ENCODE results near the gene PRDM2.

PRDM2 gene

GRCh38 chr1:13751985-13752384, 52.0 kb downstream of the PRDM2 start:
- peaks cover 14% of the 10 kb centered on the region for H3K4me1 ChIP-seq (ENCODE audit: control insufficient read depth, insufficient read depth, low read length)
- H3K4me3 ChIP-seq (ENCODE audit: low read length): no peak overlapping the region
- no peaks in the 10 kb centered on the region for H3K27me3 ChIP-seq (ENCODE audit: control insufficient read depth, insufficient read depth, low read length)
- no peak overlapping the region for H3K27ac ChIP-seq (ENCODE audit: low read depth, low read length)
- no peaks in the 10 kb centered on the region for H3K36me3 ChIP-seq (ENCODE audit: control insufficient read depth, insufficient read depth, low read length)
- no peak overlapping the region for H3K9ac ChIP-seq (ENCODE audit: low read length)

DNA sequence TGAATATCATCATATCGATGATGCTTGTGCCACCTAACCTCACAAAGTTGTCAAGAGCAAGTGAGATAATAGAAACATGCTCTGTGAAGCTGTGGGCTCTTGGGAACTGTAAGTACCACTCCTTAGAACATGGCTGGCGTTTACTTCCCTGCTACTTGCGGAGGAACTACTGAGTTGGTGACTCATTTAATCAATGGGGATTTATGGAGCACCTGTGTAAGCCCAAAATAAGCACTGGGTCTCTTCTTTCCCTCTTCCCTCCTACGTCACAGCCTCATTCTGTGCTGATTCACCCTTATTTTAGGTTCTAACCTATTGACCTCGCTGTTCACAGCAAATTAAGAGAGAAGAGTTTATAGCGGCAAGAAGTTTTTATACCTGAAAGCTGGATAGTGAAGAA, 52.9 kb downstream of the PRDM2 start:
- H3K4me3 ChIP-seq (ENCODE audit: low read length): no peak overlapping the region
- H3K27me3 ChIP-seq (ENCODE audit: control insufficient read depth, insufficient read depth, low read length): no peaks in the 10 kb centered on the region
- H3K9ac ChIP-seq (ENCODE audit: low read length): no peak overlapping the region
- no peaks in the 10 kb centered on the region for H3K36me3 ChIP-seq (ENCODE audit: control insufficient read depth, insufficient read depth, low read length)
- no peak overlapping the region for H3K27ac ChIP-seq (ENCODE audit: low read depth, low read length)
- peaks cover 14% of the 10 kb centered on the region for H3K4me1 ChIP-seq (ENCODE audit: control insufficient read depth, insufficient read depth, low read length)

DNA sequence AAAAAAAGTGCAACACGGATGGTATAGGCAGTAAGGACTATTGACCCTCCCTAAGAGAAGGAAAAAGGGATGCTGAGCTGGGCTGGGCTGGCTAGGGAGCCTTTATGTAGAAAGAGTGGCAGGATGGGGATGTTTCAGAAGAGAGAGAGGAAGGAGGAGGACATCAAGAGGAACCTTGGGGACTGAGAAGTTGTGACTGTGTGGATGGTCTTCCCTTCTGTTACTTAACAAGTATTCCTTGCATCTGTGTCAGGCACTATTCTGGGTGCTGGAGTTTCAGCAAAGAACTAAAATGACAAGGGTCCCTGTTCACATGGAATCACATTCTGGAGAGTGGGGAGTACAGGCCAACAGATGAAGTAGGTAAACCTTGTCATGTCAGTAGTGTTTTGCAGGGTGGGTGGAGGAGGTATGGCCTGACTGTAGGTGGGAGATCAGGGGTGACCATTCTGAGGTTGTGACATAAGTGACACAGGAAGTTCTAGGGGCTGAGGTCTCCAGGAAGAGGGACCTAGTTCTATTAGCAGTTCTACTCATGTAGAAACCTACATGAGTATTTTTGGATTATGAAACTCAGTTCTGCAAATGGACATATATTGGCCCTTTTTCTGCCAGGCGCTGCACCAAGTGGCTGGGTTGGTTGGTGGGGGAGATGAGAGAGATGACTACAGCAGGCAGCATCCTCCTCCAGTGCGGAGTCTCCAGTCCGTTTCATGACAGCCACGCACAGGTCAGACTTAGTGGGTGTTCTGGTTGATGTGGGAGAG, 53.8 kb downstream of the PRDM2 start:
- H3K27ac ChIP-seq (ENCODE audit: low read depth, low read length): no peak overlapping the region
- H3K4me1 ChIP-seq (ENCODE audit: control insufficient read depth, insufficient read depth, low read length): peaks cover 14% of the 10 kb centered on the region
- H3K9ac ChIP-seq (ENCODE audit: low read length): no peak overlapping the region
- no peak overlapping the region for H3K4me3 ChIP-seq (ENCODE audit: low read length)
- no peaks in the 10 kb centered on the region for H3K36me3 ChIP-seq (ENCODE audit: control insufficient read depth, insufficient read depth, low read length)
- H3K27me3 ChIP-seq (ENCODE audit: control insufficient read depth, insufficient read depth, low read length): no peaks in the 10 kb centered on the region

DNA sequence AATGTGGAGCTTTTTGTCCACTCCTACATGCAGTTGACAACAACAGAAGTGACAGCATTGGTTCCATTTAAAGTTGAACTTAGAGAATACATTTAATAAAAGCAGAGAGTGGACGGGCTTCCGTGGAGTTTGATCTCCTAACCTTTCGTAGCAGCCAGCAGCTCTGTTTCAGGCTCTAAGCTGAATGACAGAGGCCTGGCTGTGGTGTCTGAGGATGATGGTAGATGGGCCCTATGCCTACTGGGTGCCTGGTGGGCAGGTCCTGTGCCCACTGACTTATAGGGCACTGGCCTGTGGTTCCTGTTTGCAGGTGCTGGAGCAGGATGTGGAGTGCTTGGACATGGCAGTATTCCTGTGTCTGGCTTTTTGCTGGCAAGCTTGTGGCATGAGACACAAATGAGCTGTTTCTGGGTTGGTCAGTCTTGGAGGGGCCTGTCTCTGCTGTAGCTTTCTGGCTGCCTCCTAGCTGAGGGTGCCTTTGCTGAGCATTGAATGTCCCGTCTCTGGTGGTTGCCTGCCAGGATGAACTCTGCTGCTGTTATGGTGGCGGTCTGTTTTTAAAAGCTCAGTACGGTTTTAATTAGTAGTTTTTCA, 54.6 kb downstream of the PRDM2 start:
- no peak overlapping the region for H3K9ac ChIP-seq (ENCODE audit: low read length)
- H3K4me1 ChIP-seq (ENCODE audit: control insufficient read depth, insufficient read depth, low read length): peaks cover 14% of the 10 kb centered on the region
- H3K27ac ChIP-seq (ENCODE audit: low read depth, low read length): no peak overlapping the region
- H3K36me3 ChIP-seq (ENCODE audit: control insufficient read depth, insufficient read depth, low read length): no peaks in the 10 kb centered on the region
- no peak overlapping the region for H3K4me3 ChIP-seq (ENCODE audit: low read length)
- no peaks in the 10 kb centered on the region for H3K27me3 ChIP-seq (ENCODE audit: control insufficient read depth, insufficient read depth, low read length)

GRCh38 chr1:13756557-13757315, 56.7 kb downstream of the PRDM2 start:
- Histone ChIP-seq H3K27ac (ENCODE audit: low read depth, low read length) (no peak overlapping the region), H3K4me3 (ENCODE audit: low read length) (no peak overlapping the region), H3K9ac (ENCODE audit: low read length) (no peak overlapping the region), H3K4me1 (ENCODE audit: control insufficient read depth, insufficient read depth, low read length) (peaks cover 4% of the 10 kb centered on the region), H3K27me3 (ENCODE audit: control insufficient read depth, insufficient read depth, low read length) (no peaks in the 10 kb centered on the region), H3K36me3 (ENCODE audit: control insufficient read depth, insufficient read depth, low read length) (no peaks in the 10 kb centered on the region)

DNA sequence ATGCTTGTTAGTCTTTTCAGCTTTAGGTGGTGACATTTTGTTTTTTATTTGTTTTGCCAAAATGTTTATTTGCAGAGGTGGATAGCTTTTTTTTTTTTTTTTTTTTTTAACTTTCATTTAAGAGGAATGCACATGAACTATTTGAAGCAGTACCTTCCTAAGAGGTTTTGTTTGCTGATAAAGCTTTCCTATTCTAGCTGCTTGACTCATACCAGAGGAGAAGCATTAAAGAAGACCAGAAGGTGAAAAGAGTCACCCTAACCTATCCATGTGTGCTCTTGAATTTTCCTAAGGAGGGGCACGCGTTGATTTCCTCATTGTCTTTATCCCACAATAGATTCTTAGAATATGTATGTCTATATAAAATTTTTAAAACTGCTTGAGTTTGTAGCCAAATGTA, 57.7 kb downstream of the PRDM2 start:
- peaks cover 4% of the 10 kb centered on the region for H3K4me1 ChIP-seq (ENCODE audit: control insufficient read depth, insufficient read depth, low read length)
- H3K36me3 ChIP-seq (ENCODE audit: control insufficient read depth, insufficient read depth, low read length): no peaks in the 10 kb centered on the region
- no peaks in the 10 kb centered on the region for H3K27me3 ChIP-seq (ENCODE audit: control insufficient read depth, insufficient read depth, low read length)
- H3K4me3 ChIP-seq (ENCODE audit: low read length): no peak overlapping the region
- H3K9ac ChIP-seq (ENCODE audit: low read length): no peak overlapping the region
- H3K27ac ChIP-seq (ENCODE audit: low read depth, low read length): no peak overlapping the region

DNA sequence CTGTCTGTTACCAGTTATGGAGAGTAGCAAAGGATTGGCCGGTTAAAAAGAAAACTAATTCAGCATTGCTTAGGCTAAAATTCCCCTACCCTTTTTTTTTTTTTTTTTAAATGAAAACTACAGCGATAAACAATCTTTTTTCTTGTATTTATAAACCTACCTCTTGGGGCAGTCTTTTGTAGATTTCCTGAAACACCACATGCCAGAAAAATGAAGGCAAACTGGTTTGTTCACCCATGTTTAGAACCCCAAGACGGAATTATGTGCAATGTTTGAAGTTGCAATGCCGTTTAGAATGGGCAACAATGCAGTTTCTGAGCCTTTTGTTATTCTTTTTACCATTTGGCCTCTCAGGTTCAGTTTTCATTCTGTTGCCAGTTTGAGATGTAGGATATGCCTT, 59.1 kb downstream of the PRDM2 start:
- Histone ChIP-seq H3K4me3 (ENCODE audit: low read length) (no peak overlapping the region), H3K36me3 (ENCODE audit: control insufficient read depth, insufficient read depth, low read length) (no peaks in the 10 kb centered on the region), H3K9ac (ENCODE audit: low read length) (no peak overlapping the region), H3K27me3 (ENCODE audit: control insufficient read depth, insufficient read depth, low read length) (no peaks in the 10 kb centered on the region), H3K27ac (ENCODE audit: low read depth, low read length) (no peak overlapping the region), H3K4me1 (ENCODE audit: control insufficient read depth, insufficient read depth, low read length) (peaks cover 4% of the 10 kb centered on the region)

DNA sequence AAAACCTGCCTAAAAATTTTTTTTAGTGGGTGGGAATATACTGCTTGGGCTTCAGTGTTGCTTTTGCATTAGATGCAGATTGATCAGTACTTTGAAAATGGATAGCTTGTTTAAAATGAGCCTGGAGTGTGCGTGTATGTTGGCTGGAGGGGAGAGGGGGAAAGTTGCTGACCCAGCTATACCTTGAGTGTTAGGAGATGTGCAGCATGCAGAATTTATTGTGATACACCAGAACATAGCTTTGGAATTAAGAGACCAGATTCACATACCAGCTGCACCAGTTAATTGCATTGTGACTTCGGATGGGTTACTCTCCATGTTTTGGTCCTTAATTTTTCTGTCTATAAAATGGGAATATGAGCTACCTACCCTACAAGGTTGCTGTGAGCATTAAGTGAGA, 60.4 kb downstream of the PRDM2 start:
- Histone ChIP-seq H3K4me1 (ENCODE audit: control insufficient read depth, insufficient read depth, low read length) (peaks cover 4% of the 10 kb centered on the region), H3K36me3 (ENCODE audit: control insufficient read depth, insufficient read depth, low read length) (no peaks in the 10 kb centered on the region), H3K27me3 (ENCODE audit: control insufficient read depth, insufficient read depth, low read length) (no peaks in the 10 kb centered on the region), H3K9ac (ENCODE audit: low read length) (no peak overlapping the region), H3K27ac (ENCODE audit: low read depth, low read length) (no peak overlapping the region), H3K4me3 (ENCODE audit: low read length) (no peak overlapping the region)

DNA sequence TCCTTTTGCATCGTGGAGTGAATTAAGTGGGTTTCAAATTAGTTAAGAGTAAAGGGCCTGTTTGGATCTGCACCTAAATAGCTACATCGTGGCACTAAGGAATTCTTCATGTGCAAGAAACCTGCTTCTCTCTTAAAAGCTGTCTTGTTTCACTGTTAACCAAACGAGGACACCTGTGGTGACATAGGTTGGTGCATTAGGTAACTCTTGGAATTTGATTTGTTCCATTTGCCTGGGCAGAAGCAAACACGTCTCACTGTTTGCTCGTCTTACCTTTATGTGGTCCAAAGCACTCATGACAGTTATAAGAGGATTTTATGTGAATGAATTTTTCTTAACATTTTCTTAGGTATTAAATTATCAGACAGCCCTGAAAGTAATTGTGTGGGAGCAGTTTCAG, 60.9 kb downstream of the PRDM2 start:
- H3K4me1 ChIP-seq (ENCODE audit: control insufficient read depth, insufficient read depth, low read length): peaks cover 4% of the 10 kb centered on the region
- H3K4me3 ChIP-seq (ENCODE audit: low read length): no peak overlapping the region
- H3K36me3 ChIP-seq (ENCODE audit: control insufficient read depth, insufficient read depth, low read length): no peaks in the 10 kb centered on the region
- H3K27ac ChIP-seq (ENCODE audit: low read depth, low read length): no peak overlapping the region
- no peaks in the 10 kb centered on the region for H3K27me3 ChIP-seq (ENCODE audit: control insufficient read depth, insufficient read depth, low read length)
- H3K9ac ChIP-seq (ENCODE audit: low read length): no peak overlapping the region

DNA sequence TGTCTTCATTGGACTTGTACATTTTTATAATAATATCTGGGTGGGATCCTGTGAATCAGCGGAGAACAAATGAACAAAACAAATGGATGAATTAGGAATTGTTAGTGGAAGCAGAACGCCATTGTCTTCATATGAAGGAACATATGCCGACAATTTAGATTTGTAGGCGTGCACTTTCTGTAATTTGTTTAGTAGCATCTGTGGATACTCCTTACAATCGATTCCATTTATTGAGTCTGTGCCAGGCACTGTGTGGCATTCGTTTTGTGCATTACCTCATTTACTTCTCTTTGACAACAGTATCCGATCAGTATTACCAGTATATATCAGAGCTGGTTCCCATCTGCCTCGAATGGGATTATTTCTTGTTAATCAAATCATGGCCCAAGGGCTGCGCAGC, 61.9 kb downstream of the PRDM2 start:
- H3K27me3 ChIP-seq (ENCODE audit: control insufficient read depth, insufficient read depth, low read length): no peaks in the 10 kb centered on the region
- no peak overlapping the region for H3K27ac ChIP-seq (ENCODE audit: low read depth, low read length)
- peaks cover under 1% of the 10 kb centered on the region for H3K4me1 ChIP-seq (ENCODE audit: control insufficient read depth, insufficient read depth, low read length)
- H3K4me3 ChIP-seq (ENCODE audit: low read length): no peak overlapping the region
- H3K9ac ChIP-seq (ENCODE audit: low read length): no peak overlapping the region
- no peaks in the 10 kb centered on the region for H3K36me3 ChIP-seq (ENCODE audit: control insufficient read depth, insufficient read depth, low read length)

DNA sequence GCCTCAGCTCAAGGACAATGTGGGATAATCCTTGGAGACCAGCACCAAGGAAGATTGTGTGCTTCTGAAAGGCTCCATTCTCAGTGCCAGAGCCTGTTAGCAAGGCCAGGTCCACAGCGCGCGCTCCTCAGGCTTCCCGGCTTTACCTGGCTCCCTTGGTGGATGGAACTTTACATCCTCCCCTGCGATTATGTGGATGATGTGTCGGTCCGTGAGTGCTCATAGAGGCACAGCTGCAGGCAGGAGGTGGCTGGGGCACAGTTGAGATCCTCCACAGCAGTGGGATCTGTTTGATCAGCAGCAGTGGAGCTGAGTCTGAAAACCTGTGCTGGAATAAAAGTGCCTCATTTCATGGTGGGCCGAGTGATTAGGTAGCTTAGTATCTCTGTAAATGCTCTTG, 62.7 kb downstream of the PRDM2 start:
- Histone ChIP-seq H3K27ac (ENCODE audit: low read depth, low read length) (no peak overlapping the region), H3K4me1 (ENCODE audit: control insufficient read depth, insufficient read depth, low read length) (no peaks in the 10 kb centered on the region), H3K27me3 (ENCODE audit: control insufficient read depth, insufficient read depth, low read length) (no peaks in the 10 kb centered on the region), H3K4me3 (ENCODE audit: low read length) (no peak overlapping the region), H3K9ac (ENCODE audit: low read length) (no peak overlapping the region), H3K36me3 (ENCODE audit: control insufficient read depth, insufficient read depth, low read length) (no peaks in the 10 kb centered on the region)

GRCh38 chr1:13763222-13763621, 63.2 kb downstream of the PRDM2 start:
- Histone ChIP-seq H3K4me1 (ENCODE audit: control insufficient read depth, insufficient read depth, low read length) (no peaks in the 10 kb centered on the region), H3K36me3 (ENCODE audit: control insufficient read depth, insufficient read depth, low read length) (no peaks in the 10 kb centered on the region), H3K9ac (ENCODE audit: low read length) (no peak overlapping the region), H3K27ac (ENCODE audit: low read depth, low read length) (no peak overlapping the region), H3K4me3 (ENCODE audit: low read length) (no peak overlapping the region), H3K27me3 (ENCODE audit: control insufficient read depth, insufficient read depth, low read length) (no peaks in the 10 kb centered on the region)

Data from rectal smooth muscle tissue (tissue), 1 donor.